SW 1271 (cell line): ENCODE data around the gene ACRV1.

Experiments used
- DNase-seq, 2 experiments: peaks; one replicate each; lab custom pipeline; 2025; lab: John Stamatoyannopoulos, UW

The ACRV1 gene

GRCh38 chr11:125649465-125650166, 31.0 kb downstream of the ACRV1 start:
- DNase-seq = no peak

GRCh38 chr11:125645871-125646270, 34.8 kb downstream of the ACRV1 start:
- DNase-seq = no peak

- no peak for DNase-seq
Observed at GRCh38 chr11:125638315-125638714, 42.3 kb downstream of the ACRV1 start.

DNA sequence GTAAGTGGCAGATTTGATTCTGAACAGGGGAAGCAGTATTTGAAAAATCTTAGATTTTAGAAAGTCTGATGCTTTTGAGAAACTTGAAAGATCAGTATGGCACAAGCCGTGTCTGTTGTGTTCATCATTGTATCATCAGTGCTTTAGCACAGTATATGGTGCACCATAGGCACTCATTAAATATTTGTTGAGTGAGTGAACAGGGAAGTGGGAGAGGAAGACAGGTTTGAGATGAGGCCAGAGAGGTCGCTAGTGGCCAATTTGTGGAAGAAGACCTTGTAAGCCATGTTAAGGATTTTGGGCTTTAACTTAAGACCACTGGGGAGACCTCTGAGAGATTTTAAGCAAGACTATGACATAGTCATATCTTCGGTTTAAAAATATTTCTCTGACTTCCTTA, 42.8 kb downstream of the ACRV1 start:
- no peak for DNase-seq

- DNase-seq = no peak
Observed at GRCh38 chr11:125627236-125627910, 53.3 kb downstream of the ACRV1 start.

- DNase-seq = peak; percentile 99
Observed at GRCh38 chr11:125626288-125626950, 54.2 kb downstream of the ACRV1 start.

DNA sequence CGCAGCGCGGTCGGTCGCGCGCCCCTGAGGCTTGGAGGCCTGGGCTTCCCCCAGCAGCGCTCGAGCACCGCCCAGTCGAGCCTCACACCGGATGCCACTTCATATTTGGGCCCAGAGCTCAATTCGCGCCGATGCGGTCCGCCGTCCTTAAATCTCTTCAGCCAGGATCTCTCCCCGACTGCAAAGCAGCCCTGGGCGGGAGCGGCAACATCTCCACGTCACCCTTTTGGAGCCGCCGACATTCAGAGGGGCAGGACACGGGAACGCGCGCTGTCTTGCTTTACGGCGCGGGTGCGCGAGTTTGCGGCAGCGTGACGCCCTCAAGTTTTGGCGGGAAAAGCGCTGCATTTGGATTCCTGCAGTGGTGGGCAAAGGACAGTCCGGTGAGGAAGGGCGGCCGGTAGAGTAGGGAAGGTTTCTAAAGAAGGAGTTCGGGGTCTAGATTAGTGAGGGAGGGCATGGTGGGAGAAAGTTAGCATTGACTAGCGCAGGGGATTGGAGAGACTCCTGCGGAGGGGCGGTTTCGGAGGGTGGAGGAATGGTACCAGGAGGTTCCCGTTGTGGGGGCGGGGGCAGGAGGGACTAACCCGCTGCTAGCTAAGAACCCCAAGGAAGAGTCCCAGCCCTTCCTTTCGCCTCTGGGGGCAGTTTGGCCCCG, 54.9 kb downstream of the ACRV1 start:
- DNase-seq = peak; percentile 96 to 99

DNA sequence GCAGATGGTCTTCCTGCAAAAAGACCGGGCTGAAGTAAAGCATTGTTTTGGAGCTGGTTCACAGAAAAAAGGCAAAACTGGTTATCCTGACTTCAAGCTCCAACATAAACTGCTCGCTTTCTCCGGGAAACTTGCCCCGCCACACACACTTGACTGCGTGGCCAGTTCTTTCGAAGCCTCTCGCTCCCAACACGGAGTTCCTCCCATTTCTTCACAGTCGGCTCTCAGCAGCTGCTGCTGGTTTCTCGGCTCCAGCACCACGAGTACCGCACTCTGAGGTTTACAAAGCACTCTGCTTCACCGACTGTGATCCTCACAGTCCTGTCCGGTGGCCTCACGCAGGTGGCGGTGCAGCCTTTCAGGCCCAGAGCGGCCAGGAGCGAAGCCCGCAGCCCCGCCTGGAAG, 55.4 kb downstream of the ACRV1 start:
- DNase-seq = peak; percentile 23 to 49

DNA sequence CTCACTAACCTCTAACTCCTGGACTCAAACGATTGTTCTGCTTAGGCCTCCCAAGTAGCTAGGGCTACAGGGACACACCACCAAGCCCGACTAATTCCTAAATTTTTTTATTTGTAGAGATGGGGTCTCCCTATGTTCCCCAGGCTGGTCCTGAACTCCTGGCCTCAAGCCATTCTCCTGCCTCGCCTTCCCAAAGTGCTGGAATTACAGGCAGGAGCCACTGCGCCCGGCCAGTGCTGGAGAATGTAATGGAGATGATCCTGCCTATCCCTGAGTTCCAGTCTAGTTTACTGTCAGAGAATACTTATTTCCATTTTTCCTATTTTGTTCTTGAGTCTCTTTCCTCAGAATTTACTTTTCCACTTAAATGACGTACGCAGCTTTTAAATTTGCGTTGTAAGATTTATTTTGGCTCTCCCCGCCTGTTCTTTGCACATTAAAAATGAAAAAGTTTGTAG, 55.9 kb downstream of the ACRV1 start, which contains the start of gene CHEK1:
TSS of gene CHEK1 (plus strand) at position 408 of the 458 bp plus-strand sequence. CDS start 1,606 bp downstream, outside the sequence.
- no peak for DNase-seq

DNA sequence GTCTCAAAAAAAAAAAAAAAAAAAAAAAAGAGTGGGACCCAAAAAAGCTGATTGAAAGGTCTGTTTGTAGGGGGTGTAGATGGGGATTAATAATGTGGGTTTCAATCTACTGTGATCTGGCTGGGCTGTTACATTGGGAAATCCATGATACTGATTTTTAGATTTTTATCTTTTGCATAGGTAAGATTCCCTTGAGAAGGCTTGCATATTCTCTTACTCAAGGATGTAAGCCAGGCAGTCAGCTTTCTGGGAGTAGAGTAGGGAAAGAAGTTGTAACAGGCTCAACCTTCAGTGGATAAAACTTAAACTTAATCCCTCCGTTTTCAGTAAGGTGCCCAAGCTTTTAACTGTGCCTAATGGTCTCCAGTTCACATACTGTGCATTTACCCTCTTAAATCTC, 57.6 kb downstream of the ACRV1 start:
- no peak for DNase-seq

DNA sequence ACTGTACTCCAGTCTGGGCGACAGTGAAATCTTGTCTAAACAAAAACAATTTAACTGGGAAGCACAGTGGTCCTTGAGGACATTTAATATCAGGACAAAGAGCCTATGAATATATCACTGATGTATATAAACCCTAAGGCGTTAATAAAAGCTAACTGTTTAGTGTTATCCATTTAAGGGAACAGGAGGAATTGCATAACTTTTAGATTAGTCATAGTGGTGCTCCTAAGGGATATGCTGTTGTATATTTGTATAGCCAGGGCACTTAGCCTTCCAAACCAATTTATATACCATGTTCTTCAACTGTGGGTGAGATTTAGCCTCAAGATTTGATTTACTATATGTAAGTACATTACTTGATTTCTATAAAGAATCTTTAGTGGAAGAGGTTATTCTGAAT, 58.7 kb downstream of the ACRV1 start:
- peak in 1 of 2 experiments; percentile 48 for DNase-seq
